ENCODE results near the gene LSS. TPM values are rescaled to one million over a fixed set of nuclear protein-coding genes. Genes with fewer than 3 reads are reported as not detected.

The LSS gene
- total RNA-seq, 1 experiment from 2014 or later = 101 TPM

DNA sequence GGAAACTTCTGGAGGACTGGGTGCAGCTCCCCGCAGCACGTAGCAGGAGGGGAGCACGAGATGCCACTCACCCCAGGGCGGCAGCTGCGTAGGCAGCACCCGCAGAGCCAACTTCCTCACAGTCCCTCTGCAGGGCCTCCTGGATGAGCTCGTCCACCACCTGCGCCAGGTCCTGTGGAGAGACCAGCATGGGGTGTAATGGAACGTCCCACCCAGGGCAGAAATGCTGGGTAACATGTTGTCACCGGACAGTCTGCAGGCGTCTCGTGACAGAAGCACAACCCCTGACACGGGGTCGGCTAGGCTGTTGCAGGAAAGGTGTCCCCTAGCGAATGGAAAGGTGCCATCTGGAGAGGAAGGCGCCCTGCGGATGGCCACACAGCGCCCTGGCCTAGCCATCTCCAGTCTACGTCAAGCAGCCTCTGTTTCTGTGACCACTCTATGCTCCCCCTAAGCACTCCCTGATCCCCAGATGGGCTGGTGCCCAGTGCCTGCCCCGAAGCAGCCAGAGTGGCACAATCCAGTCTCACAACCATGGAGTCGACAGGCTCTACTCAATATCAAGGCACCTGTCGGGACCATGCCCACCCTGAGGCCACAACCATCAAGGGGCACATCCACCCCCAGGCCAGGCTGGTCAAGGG is 35.6 kb upstream of the LSS start:
- DNase-seq (ENCODE audit: low spot score) (no peak), ATAC-seq (no peak)
- peaks cover 50% of the 10 kb centered on the region for H3K36me3 Mint-ChIP-seq
- H3K27me3 Mint-ChIP-seq (ENCODE audit: low read depth) = no peaks in the 10 kb centered on the region
- no peaks in the 10 kb centered on the region for H3K9me3 Mint-ChIP-seq
- no peak overlapping the region for H3K27ac Mint-ChIP-seq
- no peak overlapping the region for H3K4me3 Mint-ChIP-seq
- ChIA-PET POLR2A (no interaction called here), CTCF (no interaction called here)
- TF ChIP-seq NR3C1 (CRISPR knock-in tag; conservative IDR thresholded peaks at IDR 0.05; ENCODE audit: low read depth) (no peak), IRF1 (CRISPR knock-in tag; IDR thresholded peaks at IDR 0.05) (no peak), NR2C2 (CRISPR knock-in tag; IDR thresholded peaks at IDR 0.05) (no peak), ZMAT4 (CRISPR knock-in tag; IDR thresholded peaks at IDR 0.05) (no peak), ELF4 (CRISPR knock-in tag; IDR thresholded peaks at IDR 0.05; ENCODE audit: low read depth) (no peak), FOXJ3 (CRISPR knock-in tag; IDR thresholded peaks at IDR 0.05; ENCODE audit: borderline replicate concordance) (no peak), STAT6 (CRISPR knock-in tag; conservative IDR thresholded peaks at IDR 0.05; ENCODE audit: low read depth) (no peak), ZNF425 (CRISPR knock-in tag; conservative IDR thresholded peaks at IDR 0.05) (no peak), MYBL2 (CRISPR knock-in tag; IDR thresholded peaks at IDR 0.05) (no peak), CREB1 (CRISPR knock-in tag; IDR thresholded peaks at IDR 0.05) (no peak), MXD4 (CRISPR knock-in tag; IDR thresholded peaks at IDR 0.05; ENCODE audit: borderline replicate concordance) (no peak), RORB (CRISPR knock-in tag; IDR thresholded peaks at IDR 0.05) (no peak), GABPB1 (CRISPR knock-in tag; IDR thresholded peaks at IDR 0.05) (no peak), ZNF317 (CRISPR knock-in tag; IDR thresholded peaks at IDR 0.05; ENCODE audit: borderline replicate concordance, low read depth) (no peak)
- TF ChIP-seq, protein P1, sequence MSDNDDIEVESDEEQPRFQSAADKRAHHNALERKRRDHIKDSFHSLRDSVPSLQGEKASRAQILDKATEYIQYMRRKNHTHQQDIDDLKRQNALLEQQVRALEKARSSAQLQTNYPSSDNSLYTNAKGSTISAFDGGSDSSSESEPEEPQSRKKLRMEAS (CRISPR knock-in tag; IDR thresholded peaks at IDR 0.05) = no peak
- no peaks in the 10 kb centered on the region for H3K4me1 Mint-ChIP-seq

DNA sequence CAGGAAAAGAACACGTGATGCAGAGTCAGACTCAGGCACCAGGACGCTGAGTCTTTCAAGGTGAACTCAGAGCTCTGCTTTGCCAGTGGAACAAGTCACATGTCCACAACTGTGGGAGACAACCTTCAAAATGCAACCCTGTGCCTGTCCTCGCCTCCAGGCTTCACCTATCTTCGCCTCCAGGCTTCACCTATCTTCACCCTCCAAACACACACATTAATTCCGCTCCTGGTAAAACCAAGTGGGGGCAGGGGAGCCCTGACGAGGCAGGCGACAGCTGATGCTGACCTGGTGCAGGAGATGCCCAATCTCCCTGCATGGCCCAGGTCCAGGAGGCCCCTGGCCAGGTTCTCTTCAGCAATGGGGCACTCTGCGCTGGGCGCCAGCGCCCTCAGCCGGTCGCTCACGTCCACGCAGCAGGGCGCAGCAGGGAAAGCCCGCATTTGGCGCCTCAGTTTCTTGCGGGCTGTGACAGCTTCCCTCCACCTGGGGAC is 28.0 kb upstream of the LSS start:
- peaks cover 71% of the 10 kb centered on the region for H3K36me3 Mint-ChIP-seq
- no peaks in the 10 kb centered on the region for H3K4me1 Mint-ChIP-seq
- DNase-seq (ENCODE audit: low spot score) (no peak), ATAC-seq (peak; percentile 28; the same call in 1 of the 2 replicates)
- H3K27me3 Mint-ChIP-seq (ENCODE audit: low read depth) = no peaks in the 10 kb centered on the region
- ChIA-PET POLR2A (no interaction called here), CTCF (interaction anchor here (0.6 to 1.4 kb wide), 3 partner anchors 11 to 113 kb away, joined by 3 to 5 read pairs (median 5); no protein-coding TSS in a partner anchor)
- H3K27ac Mint-ChIP-seq = no peak overlapping the region
- TF ChIP-seq, protein P2, sequence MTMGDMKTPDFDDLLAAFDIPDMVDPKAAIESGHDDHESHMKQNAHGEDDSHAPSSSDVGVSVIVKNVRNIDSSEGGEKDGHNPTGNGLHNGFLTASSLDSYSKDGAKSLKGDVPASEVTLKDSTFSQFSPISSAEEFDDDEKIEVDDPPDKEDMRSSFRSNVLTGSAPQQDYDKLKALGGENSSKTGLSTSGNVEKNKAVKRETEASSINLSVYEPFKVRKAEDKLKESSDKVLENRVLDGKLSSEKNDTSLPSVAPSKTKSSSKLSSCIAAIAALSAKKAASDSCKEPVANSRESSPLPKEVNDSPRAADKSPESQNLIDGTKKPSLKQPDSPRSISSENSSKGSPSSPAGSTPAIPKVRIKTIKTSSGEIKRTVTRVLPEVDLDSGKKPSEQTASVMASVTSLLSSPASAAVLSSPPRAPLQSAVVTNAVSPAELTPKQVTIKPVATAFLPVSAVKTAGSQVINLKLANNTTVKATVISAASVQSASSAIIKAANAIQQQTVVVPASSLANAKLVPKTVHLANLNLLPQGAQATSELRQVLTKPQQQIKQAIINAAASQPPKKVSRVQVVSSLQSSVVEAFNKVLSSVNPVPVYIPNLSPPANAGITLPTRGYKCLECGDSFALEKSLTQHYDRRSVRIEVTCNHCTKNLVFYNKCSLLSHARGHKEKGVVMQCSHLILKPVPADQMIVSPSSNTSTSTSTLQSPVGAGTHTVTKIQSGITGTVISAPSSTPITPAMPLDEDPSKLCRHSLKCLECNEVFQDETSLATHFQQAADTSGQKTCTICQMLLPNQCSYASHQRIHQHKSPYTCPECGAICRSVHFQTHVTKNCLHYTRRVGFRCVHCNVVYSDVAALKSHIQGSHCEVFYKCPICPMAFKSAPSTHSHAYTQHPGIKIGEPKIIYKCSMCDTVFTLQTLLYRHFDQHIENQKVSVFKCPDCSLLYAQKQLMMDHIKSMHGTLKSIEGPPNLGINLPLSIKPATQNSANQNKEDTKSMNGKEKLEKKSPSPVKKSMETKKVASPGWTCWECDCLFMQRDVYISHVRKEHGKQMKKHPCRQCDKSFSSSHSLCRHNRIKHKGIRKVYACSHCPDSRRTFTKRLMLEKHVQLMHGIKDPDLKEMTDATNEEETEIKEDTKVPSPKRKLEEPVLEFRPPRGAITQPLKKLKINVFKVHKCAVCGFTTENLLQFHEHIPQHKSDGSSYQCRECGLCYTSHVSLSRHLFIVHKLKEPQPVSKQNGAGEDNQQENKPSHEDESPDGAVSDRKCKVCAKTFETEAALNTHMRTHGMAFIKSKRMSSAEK (CRISPR knock-in tag; IDR thresholded peaks at IDR 0.05; ENCODE audit: borderline replicate concordance) = no peak
- TF ChIP-seq ZMAT4 (CRISPR knock-in tag; IDR thresholded peaks at IDR 0.05) (no peak), ZNF317 (CRISPR knock-in tag; IDR thresholded peaks at IDR 0.05; ENCODE audit: borderline replicate concordance, low read depth) (no peak), GRHL2 (CRISPR knock-in tag; IDR thresholded peaks at IDR 0.05; ENCODE audit: insufficient replicate concordance, severe bottlenecking) (no peak), NR1H2 (CRISPR knock-in tag; IDR thresholded peaks at IDR 0.05) (no peak), JUN (CRISPR knock-in tag; IDR thresholded peaks at IDR 0.05) (no peak), ZBTB21 (CRISPR knock-in tag; IDR thresholded peaks at IDR 0.05; ENCODE audit: borderline replicate concordance) (no peak)
- no peak overlapping the region for H3K4me3 Mint-ChIP-seq
- no peaks in the 10 kb centered on the region for H3K9me3 Mint-ChIP-seq

Measured in WTC11 (cell line).